WTC11 (cell line): ENCODE measurements around the gene CTDSPL.

Source experiments
- CREM ChIP-seq: sonication (generic); formaldehyde crosslinking; IDR thresholded peaks from 2 replicates; pipeline ENCODE4 v1.8.1; 2022; ENCODE audit warnings: mild to moderate bottlenecking, missing genetic modification reagents, moderate library complexity
- FOXJ3 ChIP-seq: sonication (generic); formaldehyde crosslinking; IDR thresholded peaks from 2 replicates; pipeline ENCODE4 v1.9.0; 2021; ENCODE audit warnings: missing genetic modification reagents, mild to moderate bottlenecking, borderline replicate concordance
- JUN ChIP-seq: sonication (generic); formaldehyde crosslinking; IDR thresholded peaks from 2 replicates; pipeline ENCODE4 v1.8.0; 2023; ENCODE audit warnings: mild to moderate bottlenecking, missing genetic modification reagents
- MXD4 ChIP-seq: fragments of 250-450 bp; sonication (Bioruptor Pico); IDR thresholded peaks from 2 replicates; pipeline ENCODE4 v1.8.0; 2021; ENCODE audit warnings: mild to moderate bottlenecking, moderate library complexity, borderline replicate concordance
- TCF7 ChIP-seq: sonication (generic); formaldehyde crosslinking; IDR thresholded peaks from 2 replicates; pipeline ENCODE4 v1.8.0; 2022; ENCODE audit warnings: mild to moderate bottlenecking, low read depth, missing genetic modification reagents, moderate library complexity
- ZNF121 ChIP-seq: sonication (generic); formaldehyde crosslinking; IDR thresholded peaks from 2 replicates; pipeline ENCODE4 v1.8.0; 2023; ENCODE audit warnings: missing genetic modification reagents
- TF ChIP-seq, protein P1 (sequence below): sonication (generic); formaldehyde crosslinking; IDR thresholded peaks from 2 replicates; pipeline ENCODE4 v1.8.0; 2022; ENCODE audit warnings: mild to moderate bottlenecking, missing genetic modification reagents
- TF ChIP-seq, protein P2 (sequence below): sonication (generic); formaldehyde crosslinking; IDR thresholded peaks from 2 replicates; pipeline ENCODE4 v1.8.1; 2022; ENCODE audit warnings: mild to moderate bottlenecking, missing genetic modification reagents, moderate library complexity, borderline replicate concordance

DNA sequence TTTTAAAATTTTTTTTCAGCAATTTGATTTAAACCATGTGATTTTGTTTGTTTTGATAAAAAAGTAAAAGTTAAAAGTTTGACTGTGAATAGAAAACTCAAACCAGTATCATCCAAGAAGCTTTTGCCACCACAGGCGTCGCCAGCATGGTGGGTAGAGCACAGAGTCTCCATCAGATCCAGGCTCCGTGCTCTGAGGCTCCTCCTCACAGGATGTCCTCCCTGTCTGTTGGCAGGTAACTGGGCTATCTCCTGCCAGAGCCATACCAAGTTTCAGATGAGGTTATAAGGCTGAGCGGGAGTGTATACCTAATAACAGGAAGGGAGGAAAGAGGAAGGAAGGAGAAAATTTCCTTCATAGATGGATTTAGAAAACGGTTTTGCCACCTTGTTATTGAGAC is 28.8 kb downstream of the CTDSPL start:
- TF ChIP-seq ZNF121, result no peak
- no peak for TF ChIP-seq JUN (CRISPR knock-in tag)
- no peak for TF ChIP-seq TCF7 (CRISPR knock-in tag)
- TF ChIP-seq CREM (CRISPR knock-in tag), result no peak
- TF ChIP-seq, protein P1, sequence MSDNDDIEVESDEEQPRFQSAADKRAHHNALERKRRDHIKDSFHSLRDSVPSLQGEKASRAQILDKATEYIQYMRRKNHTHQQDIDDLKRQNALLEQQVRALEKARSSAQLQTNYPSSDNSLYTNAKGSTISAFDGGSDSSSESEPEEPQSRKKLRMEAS, result no peak
- TF ChIP-seq FOXJ3 (CRISPR knock-in tag), result no peak
- TF ChIP-seq, protein P2, sequence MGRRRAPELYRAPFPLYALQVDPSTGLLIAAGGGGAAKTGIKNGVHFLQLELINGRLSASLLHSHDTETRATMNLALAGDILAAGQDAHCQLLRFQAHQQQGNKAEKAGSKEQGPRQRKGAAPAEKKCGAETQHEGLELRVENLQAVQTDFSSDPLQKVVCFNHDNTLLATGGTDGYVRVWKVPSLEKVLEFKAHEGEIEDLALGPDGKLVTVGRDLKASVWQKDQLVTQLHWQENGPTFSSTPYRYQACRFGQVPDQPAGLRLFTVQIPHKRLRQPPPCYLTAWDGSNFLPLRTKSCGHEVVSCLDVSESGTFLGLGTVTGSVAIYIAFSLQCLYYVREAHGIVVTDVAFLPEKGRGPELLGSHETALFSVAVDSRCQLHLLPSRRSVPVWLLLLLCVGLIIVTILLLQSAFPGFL, result no peak
- TF ChIP-seq MXD4 (CRISPR knock-in tag), result no peak
